IMR-90 (cell line): Measurements from ENCODE around the gene TAS2R4. TPM values are rescaled to one million over a fixed set of nuclear protein-coding genes. Genes with fewer than 3 reads are reported as not detected.

Experiments
- ATAC-seq: fragments of 200-7000 bp; cut with Tn5 transposase; 2 replicates; pipeline ENCODE4 v1.9.1; 2020; ENCODE audit warnings: low read depth, mild to moderate bottlenecking, moderate library complexity
- BruUV-seq: library from RNA; stranded (reverse); fragments of 400-500 nt; replicated peaks from 2 replicates; lab custom pipeline; 2021; lab: Mats Ljungman, UMichigan
- CTCF ChIA-PET: fragments of 300-600 bp; formaldehyde crosslinking; extraction: SDS; loops from one replicate; lab custom pipeline; 2021; ENCODE audit warnings: antibody characterized with exemption; lab: Yijun Ruan, JAX
- POLR2A ChIA-PET: fragments of 300-600 bp; sonication (Branson Sonifier 250); formaldehyde crosslinking; loops from one replicate; lab custom pipeline; 2022; ENCODE audit warnings: antibody characterized with exemption; ENCODE audit not compliant: unreplicated experiment; lab: Charles Lee
- DNase-seq: peaks from one replicate; pipeline ENCODE4 v3.0.0; 2013
- H2AFZ ChIP-seq: replicated peaks from 2 replicates; pipeline ENCODE3; 2013; ENCODE audit warnings: low read length, mild to moderate bottlenecking; ENCODE audit not compliant: poor library complexity
- H2AK5ac ChIP-seq: 2 replicates; pipeline ENCODE4 v1.6.1; 2013; ENCODE audit warnings: low read depth, low read length, inconsistent platforms
- H2AK9ac ChIP-seq: replicated peaks from 2 replicates; pipeline ENCODE3; 2013; ENCODE audit warnings: mild to moderate bottlenecking, low read depth, low read length, moderate library complexity; ENCODE audit not compliant: poor library complexity
- H2BK120ac ChIP-seq: 2 replicates; pipeline ENCODE4 v1.6.1; 2013; ENCODE audit warnings: low read depth, low read length, inconsistent platforms
- H2BK15ac ChIP-seq: 3 replicates; pipeline ENCODE4 v1.6.1; 2013; ENCODE audit warnings: low read depth, low read length, inconsistent platforms
- H2BK20ac ChIP-seq: 2 replicates; pipeline ENCODE4 v1.6.1; 2013; ENCODE audit warnings: low read depth, mild to moderate bottlenecking, inconsistent platforms, low read length, moderate library complexity
- H2BK5ac ChIP-seq: 2 replicates; pipeline ENCODE4 v1.6.1; 2013; ENCODE audit warnings: mild to moderate bottlenecking, low read depth, low read length, inconsistent platforms; ENCODE audit not compliant: poor library complexity, severe bottlenecking
- H3K14ac ChIP-seq: replicated peaks from 2 replicates; pipeline ENCODE4 v1.6.1; 2013; ENCODE audit warnings: low read depth, low read length, inconsistent platforms
- H3K18ac ChIP-seq: 2 replicates; pipeline ENCODE4 v1.6.1; 2013; ENCODE audit warnings: low read depth, low read length, control low read depth
- H3K23ac ChIP-seq: 2 replicates; pipeline ENCODE4 v1.6.1; 2013; ENCODE audit warnings: low read depth, low read length, inconsistent platforms
- H3K27ac ChIP-seq: 2 replicates; pipeline ENCODE4 v1.5.1; 2013; ENCODE audit warnings: mild to moderate bottlenecking, control low read depth, low read length; ENCODE audit not compliant: insufficient read depth
- H3K27me3 ChIP-seq: 2 replicates; pipeline ENCODE4 v1.6.1; 2013; ENCODE audit warnings: low read length; ENCODE audit not compliant: control insufficient read depth, insufficient read depth
- H3K36me3 ChIP-seq: 2 replicates; pipeline ENCODE4 v1.6.1; 2013; ENCODE audit warnings: low read length, mixed read lengths; ENCODE audit not compliant: control insufficient read depth, insufficient read depth
- H3K4ac ChIP-seq: 2 replicates; pipeline ENCODE4 v1.6.1; 2013; ENCODE audit warnings: low read depth, low read length, inconsistent platforms
- H3K4me1 ChIP-seq: 2 replicates; pipeline ENCODE4 v1.6.1; 2013; ENCODE audit warnings: low read length, mixed read lengths; ENCODE audit not compliant: control insufficient read depth, insufficient read depth
- H3K4me2 ChIP-seq: 2 replicates; pipeline ENCODE4 v1.6.1; 2013; ENCODE audit warnings: low read depth, mild to moderate bottlenecking, control low read depth, low read length, moderate library complexity
- H3K4me3 ChIP-seq: 2 replicates; pipeline ENCODE4 v1.5.1; 2013; ENCODE audit warnings: low read depth, mild to moderate bottlenecking, control low read depth, low read length, moderate library complexity; ENCODE audit not compliant: insufficient read depth
- H3K56ac ChIP-seq: 2 replicates; pipeline ENCODE4 v1.6.1; 2013; ENCODE audit warnings: low read length, inconsistent platforms; ENCODE audit not compliant: insufficient read depth; ENCODE audit errors: extremely low read depth
- H3K79me1 ChIP-seq, 2 experiments: 2 replicates each; pipeline ENCODE4 v1.6.1; 2013; ENCODE audit warnings: low read length in 2 of 2, inconsistent platforms in 1 of 2, low read depth in 1 of 2
- H3K9ac ChIP-seq: 2 replicates; pipeline ENCODE4 v1.6.1; 2013; ENCODE audit warnings: low read depth, low read length, control low read depth
- H3K9me1 ChIP-seq: 2 replicates; pipeline ENCODE4 v1.6.1; 2013; ENCODE audit warnings: low read length, inconsistent platforms; ENCODE audit not compliant: insufficient read depth
- H3K9me3 ChIP-seq: 2 replicates; pipeline ENCODE4 v1.6.1; 2013; ENCODE audit warnings: low read length; ENCODE audit not compliant: control insufficient read depth, insufficient read depth
- H4K20me1 ChIP-seq: 2 replicates; pipeline ENCODE4 v1.6.1; 2013; ENCODE audit warnings: low read length, inconsistent platforms; ENCODE audit not compliant: insufficient read depth
- H4K5ac ChIP-seq: 2 replicates; pipeline ENCODE4 v1.6.1; 2013; ENCODE audit warnings: mild to moderate bottlenecking, low read depth, low read length, control low read depth
- H4K8ac ChIP-seq, 2 experiments: 2 replicates each; pipeline ENCODE4 v1.6.1; 2013; ENCODE audit warnings: low read depth in 2 of 2, low read length in 2 of 2, control low read depth in 1 of 2, inconsistent platforms in 1 of 2
- H4K91ac ChIP-seq: 2 replicates; pipeline ENCODE4 v1.6.1; 2013; ENCODE audit warnings: low read depth, low read length, inconsistent platforms; ENCODE audit not compliant: insufficient read depth
- FOS ChIP-seq: fragments of 150-350 bp; IDR thresholded peaks from 2 replicates; pipeline ENCODE4 v1.6.1; 2016; ENCODE audit warnings: low read depth, low read length
- MAFK ChIP-seq: IDR thresholded peaks from 2 replicates; pipeline ENCODE4 v1.6.1; 2012; ENCODE audit warnings: low read depth, low read length, improper control_type of control experiment
- MAZ ChIP-seq: IDR thresholded peaks from 2 replicates; pipeline ENCODE4 v1.6.1; 2012; ENCODE audit warnings: low read depth, mild to moderate bottlenecking, low read length, improper control_type of control experiment, moderate library complexity, borderline replicate concordance
- NFE2L2 ChIP-seq: fragments of 150-350 bp; IDR thresholded peaks from 2 replicates; pipeline ENCODE4 v1.6.1; 2016; ENCODE audit warnings: low read depth, mild to moderate bottlenecking, low read length
- RCOR1 ChIP-seq: IDR thresholded peaks from 2 replicates; pipeline ENCODE4 v1.6.1; 2012; ENCODE audit warnings: mild to moderate bottlenecking, low read length, improper control_type of control experiment; ENCODE audit not compliant: insufficient replicate concordance
- SMC3 ChIP-seq: fragments of 150-350 bp; IDR thresholded peaks from 2 replicates; pipeline ENCODE4 v1.6.1; 2016; ENCODE audit warnings: low read depth, mild to moderate bottlenecking, antibody characterized with exemption, low read length, moderate library complexity
- WGBS, 2 experiments: methylation state at CpG; one replicate each; pipeline versions ENCODE4 v1.1.5 to v1.1.7; 2013; ENCODE audit warnings: missing lambda C conversion rate in 2 of 2; ENCODE audit not compliant: insufficient read length in 1 of 2; ENCODE audit errors: extremely low coverage in 2 of 2; 5-methylcytosine and 5-hydroxymethylcytosine counted together
- dilution Hi-C: fragments of 300-500 bp; cut with HindIII; formaldehyde crosslinking; loops from one replicate; pipeline ENCODE4 v1.14.3; 2018; ENCODE audit warnings: low sequenced_read_pairs; ENCODE audit not compliant: unreplicated experiment
- in situ Hi-C: fragments of 300-500 bp; cut with MboI; formaldehyde crosslinking; loops from 3 replicates; pipeline ENCODE4 v1.14.3; 2019; ENCODE audit warnings: low sequenced_read_pairs, inconsistent platforms, mixed read lengths
- intact Hi-C: fragments of 100-400 bp; cut with micrococcal nuclease; formaldehyde crosslinking; loops from 2 replicates; pipeline ENCODE4 v1.10.0; 2022
- polyA plus RNA-seq, 3 experiments: library from polyadenylated mRNA; depleted of rRNA; stranded (reverse); fragments of >200 nt; gene quantifications; 2 replicates each; pipeline ENCODE4 v1.2.3, GENCODE V29; 2012; ENCODE audit warnings: low replicate concordance in 1 of 3
- total RNA-seq: library from RNA; depleted of rRNA; stranded (reverse); fragments of >200 nt; gene quantifications from 2 replicates; pipeline ENCODE4 v1.2.3, GENCODE V29; 2012

Gene TAS2R4
- total and polyA plus RNA-seq, 2 of the 4 experiments (the other 2 are of a cell fraction) = 0.14 to 0.18 TPM

DNA sequence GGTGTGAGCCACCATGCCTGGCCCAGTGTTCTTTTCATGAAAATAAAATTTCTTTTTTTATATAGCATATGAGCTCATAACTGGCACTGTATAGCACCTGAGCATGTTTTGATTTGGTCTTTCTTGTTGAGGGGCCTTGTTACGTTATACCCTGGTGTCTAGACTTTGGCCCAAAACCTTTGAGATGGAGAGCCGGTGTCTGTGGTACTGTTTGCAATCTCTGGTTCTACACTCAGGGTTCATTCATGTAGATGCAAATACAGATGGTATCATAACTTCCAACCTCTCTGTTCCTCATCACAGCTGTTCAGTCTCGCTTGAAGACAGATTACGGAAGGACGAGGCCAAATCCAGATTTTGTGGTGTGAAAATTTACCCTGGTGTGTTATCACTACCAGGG is 13.4 kb downstream of the TAS2R4 start, which contains the start of gene TAS2R5:
TAS2R5 (plus strand) TSS at position 301 of the 400 bp plus-strand sequence. CDS start 145 bp downstream, outside the sequence.
- intact Hi-C loops = no loop called here
- Histone ChIP-seq H3K56ac (no peak within 1 kb of the TSS), H3K27me3 (no peaks in the 10 kb centered on the region), H3K9me3 (no peaks in the 10 kb centered on the region), H2AFZ (no peak within 1 kb of the TSS), H2AK9ac (no peak within 1 kb of the TSS), H2BK20ac (no peak within 1 kb of the TSS), H2BK120ac (no peak within 1 kb of the TSS), H3K4me3 (no peak within 1 kb of the TSS), H3K4ac (no peak within 1 kb of the TSS), H4K91ac (no peak within 1 kb of the TSS), H3K9ac (no peak within 1 kb of the TSS), H2BK5ac (no peak within 1 kb of the TSS), H2BK15ac (no peak within 1 kb of the TSS), H2AK5ac (no peak within 1 kb of the TSS), H3K18ac (no peak within 1 kb of the TSS), H3K9me1 (no peaks in the 10 kb centered on the region), H3K23ac (no peak within 1 kb of the TSS), H4K20me1 (no peaks in the 10 kb centered on the region), H3K14ac (no peak within 1 kb of the TSS), H3K36me3 (no peaks in the 10 kb centered on the region), H3K4me1 (no peaks in the 10 kb centered on the region), H3K79me1 (no peaks in the 10 kb centered on the region), H3K4me2 (no peak within 1 kb of the TSS), H3K27ac (no peak within 1 kb of the TSS), H4K8ac (no peak within 1 kb of the TSS), H4K5ac (no peak within 1 kb of the TSS)
- DNase-seq = no peak
- TF ChIP-seq MAFK (no peak), MAZ (no peak), SMC3 (no peak), FOS (no peak), NFE2L2 (no peak), RCOR1 (no peak)
- WGBS, 2 experiments = no CpG with 5 or more reads among the region's 5 CpGs
- CTCF ChIA-PET = interaction anchor here (1.1 kb wide), 1 partner anchor 11 kb away, joined by 3 read pairs; no protein-coding TSS in a partner anchor
- in situ Hi-C loops = no loop called here
- BruUV-seq = no TSS peak
- dilution Hi-C loops = no loop called here
- POLR2A ChIA-PET = no interaction called here
- ATAC-seq = no peak
